HFFc6 (cell line): ENCODE results near the gene SRGAP3. TPM values are rescaled to one million over a fixed set of nuclear protein-coding genes. Genes with fewer than 3 reads are reported as not detected.

Experiments used
- DNase-seq: peaks from one replicate; pipeline ENCODE4 v3.0.0-alpha.2; 2018
- H3K27ac Mint-ChIP-seq: 2 replicates; pipeline ENCODE4 v1.8.0; 2020; ENCODE audit warnings: mild to moderate bottlenecking, mixed read lengths
- H3K27me3 Mint-ChIP-seq: 2 replicates; pipeline ENCODE4 v1.8.0; 2021; ENCODE audit warnings: mild to moderate bottlenecking, moderate library complexity, mixed read lengths; ENCODE audit not compliant: insufficient read depth
- H3K36me3 Mint-ChIP-seq: 2 replicates; pipeline ENCODE4 v1.8.0; 2021; ENCODE audit warnings: low read depth, mixed read lengths
- H3K4me1 Mint-ChIP-seq: 2 replicates; pipeline ENCODE4 v1.8.0; 2020; ENCODE audit warnings: low read depth, mixed read lengths
- H3K4me3 Mint-ChIP-seq: 2 replicates; pipeline ENCODE4 v1.8.0; 2020; ENCODE audit warnings: mild to moderate bottlenecking, moderate library complexity, mixed read lengths
- H3K9me3 Mint-ChIP-seq: 2 replicates; pipeline ENCODE4 v1.8.0; 2020; ENCODE audit warnings: mild to moderate bottlenecking, mixed read lengths
- total RNA-seq, 6 experiments: library from RNA; stranded (reverse); fragmentation: NEBNext Ultra II Directional; extraction: Animal tissue kit (Norgen Biotek cat#: 25700); gene quantifications; 2 replicates in 1 of 6; 3 replicates in 5 of 6; pipeline ENCODE4 v1.2.3, GENCODE V29; 2021
- TF ChIP-seq, protein P1 (sequence below): fragments of 200-600 bp; sonication (generic); IDR thresholded peaks from 2 replicates; pipeline ENCODE4 v1.5.0; 2021; ENCODE audit warnings: antibody characterized with exemption, mild to moderate bottlenecking

SRGAP3 gene
- total RNA-seq, 6 experiments from 2014 or later: 0.23 to 0.92 (median 0.77) TPM

DNA sequence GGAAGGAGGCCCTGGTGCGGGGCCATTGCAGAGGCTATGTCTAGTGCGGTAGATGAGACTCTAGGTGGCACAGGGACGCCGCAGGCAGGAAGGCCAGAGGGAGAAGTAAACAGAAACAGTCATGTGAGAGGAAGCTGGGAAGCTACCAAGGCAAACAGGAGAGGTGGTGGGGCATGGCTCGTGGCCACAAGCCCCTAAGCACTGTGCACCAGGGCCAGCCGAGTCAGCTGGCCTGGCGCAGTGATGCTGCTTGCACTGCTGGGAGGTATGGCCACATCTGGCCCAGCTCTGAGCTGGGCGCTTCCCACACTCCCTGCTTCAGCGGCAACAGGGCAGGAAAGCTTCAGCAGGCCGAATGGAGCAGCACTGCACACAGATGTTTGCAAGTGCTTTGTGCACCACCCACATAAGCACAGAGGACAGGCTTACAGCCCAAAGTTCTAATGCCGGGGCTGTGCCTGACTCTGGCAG lies 76.6 kb downstream of the SRGAP3 start:
- H3K27ac Mint-ChIP-seq: no peak overlapping the region

DNA sequence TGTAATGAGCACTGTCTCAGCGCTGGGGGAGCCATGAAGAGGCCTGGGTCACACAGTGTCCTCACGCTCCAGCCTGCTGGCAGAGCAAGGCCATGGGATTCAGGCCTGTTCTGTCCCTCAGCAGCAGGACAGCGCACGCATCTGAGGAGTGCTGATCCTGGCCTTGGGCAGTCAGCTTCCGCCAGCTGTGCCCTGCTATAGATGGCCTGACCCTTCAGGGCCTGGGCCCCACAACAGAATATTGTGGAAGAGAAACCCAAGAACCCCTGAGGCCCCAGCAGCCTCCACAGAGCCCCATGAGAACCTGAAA lies 78.6 kb downstream of the SRGAP3 start:
- Mint-ChIP-seq H3K4me3 (no peak overlapping the region), H3K4me1 (peaks cover 17% of the 10 kb centered on the region), H3K36me3 (no peaks in the 10 kb centered on the region), H3K27me3 (peaks cover 30% of the 10 kb centered on the region), H3K27ac (no peak overlapping the region), H3K9me3 (no peaks in the 10 kb centered on the region)
- TF ChIP-seq, protein P1, sequence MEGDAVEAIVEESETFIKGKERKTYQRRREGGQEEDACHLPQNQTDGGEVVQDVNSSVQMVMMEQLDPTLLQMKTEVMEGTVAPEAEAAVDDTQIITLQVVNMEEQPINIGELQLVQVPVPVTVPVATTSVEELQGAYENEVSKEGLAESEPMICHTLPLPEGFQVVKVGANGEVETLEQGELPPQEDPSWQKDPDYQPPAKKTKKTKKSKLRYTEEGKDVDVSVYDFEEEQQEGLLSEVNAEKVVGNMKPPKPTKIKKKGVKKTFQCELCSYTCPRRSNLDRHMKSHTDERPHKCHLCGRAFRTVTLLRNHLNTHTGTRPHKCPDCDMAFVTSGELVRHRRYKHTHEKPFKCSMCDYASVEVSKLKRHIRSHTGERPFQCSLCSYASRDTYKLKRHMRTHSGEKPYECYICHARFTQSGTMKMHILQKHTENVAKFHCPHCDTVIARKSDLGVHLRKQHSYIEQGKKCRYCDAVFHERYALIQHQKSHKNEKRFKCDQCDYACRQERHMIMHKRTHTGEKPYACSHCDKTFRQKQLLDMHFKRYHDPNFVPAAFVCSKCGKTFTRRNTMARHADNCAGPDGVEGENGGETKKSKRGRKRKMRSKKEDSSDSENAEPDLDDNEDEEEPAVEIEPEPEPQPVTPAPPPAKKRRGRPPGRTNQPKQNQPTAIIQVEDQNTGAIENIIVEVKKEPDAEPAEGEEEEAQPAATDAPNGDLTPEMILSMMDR: no peak
- DNase-seq: no peak

More for the DNA sequence above, 76.6 kb downstream of the SRGAP3 start:
- TF ChIP-seq, protein P1: no peak
- no peaks in the 10 kb centered on the region for H3K9me3 Mint-ChIP-seq
- H3K4me3 Mint-ChIP-seq: no peak overlapping the region
- peaks cover 37% of the 10 kb centered on the region for H3K27me3 Mint-ChIP-seq
- H3K36me3 Mint-ChIP-seq: no peaks in the 10 kb centered on the region
- peaks cover 17% of the 10 kb centered on the region for H3K4me1 Mint-ChIP-seq
- no peak for DNase-seq

DNA sequence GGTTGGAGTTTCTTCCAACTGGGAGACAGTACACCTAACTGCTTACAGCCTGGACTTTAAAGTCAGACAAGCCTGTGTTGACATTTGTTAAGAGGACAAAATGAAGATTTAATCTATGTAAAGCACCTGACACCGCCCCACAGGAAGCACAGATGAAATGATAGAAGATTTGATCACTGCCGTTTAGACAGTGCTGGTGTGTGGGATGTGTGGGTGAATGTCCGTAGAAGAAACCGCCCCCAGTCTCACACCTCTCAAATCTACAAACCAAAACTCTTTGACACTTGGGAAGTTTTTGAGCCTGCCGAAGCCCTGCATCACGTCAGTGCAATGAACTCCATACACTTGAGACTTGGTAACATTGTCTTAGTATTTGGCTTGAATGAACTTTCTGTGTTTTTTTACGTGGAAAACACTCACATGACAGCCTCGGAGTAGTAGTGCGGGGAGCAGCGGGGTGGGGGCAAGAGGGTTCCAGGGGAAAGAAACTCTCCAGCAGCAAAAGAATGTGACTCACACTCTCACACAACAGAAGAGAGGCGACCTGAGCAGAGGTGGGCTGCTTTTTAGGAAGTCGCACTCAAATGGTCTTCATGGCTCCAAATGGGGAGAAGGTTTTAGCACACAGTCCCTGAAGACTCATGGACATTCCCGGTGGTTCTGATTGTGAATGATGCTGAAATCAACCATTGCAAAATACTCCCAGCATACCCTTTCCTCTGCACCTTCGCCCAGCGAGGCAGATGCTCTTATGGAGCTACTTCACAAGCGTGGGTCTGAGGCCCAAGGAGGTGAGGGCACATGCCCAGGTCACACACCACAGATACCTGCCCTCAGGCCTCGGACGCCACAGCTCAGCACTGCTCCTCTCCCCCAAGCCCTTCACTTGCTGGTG lies 79.2 kb downstream of the SRGAP3 start:
- TF ChIP-seq, protein P1: no peak
- Mint-ChIP-seq H3K4me1 (peaks cover 12% of the 10 kb centered on the region), H3K4me3 (no peak overlapping the region), H3K27ac (no peak overlapping the region), H3K36me3 (no peaks in the 10 kb centered on the region), H3K27me3 (peaks cover 30% of the 10 kb centered on the region), H3K9me3 (no peaks in the 10 kb centered on the region)
- no peak for DNase-seq

DNA sequence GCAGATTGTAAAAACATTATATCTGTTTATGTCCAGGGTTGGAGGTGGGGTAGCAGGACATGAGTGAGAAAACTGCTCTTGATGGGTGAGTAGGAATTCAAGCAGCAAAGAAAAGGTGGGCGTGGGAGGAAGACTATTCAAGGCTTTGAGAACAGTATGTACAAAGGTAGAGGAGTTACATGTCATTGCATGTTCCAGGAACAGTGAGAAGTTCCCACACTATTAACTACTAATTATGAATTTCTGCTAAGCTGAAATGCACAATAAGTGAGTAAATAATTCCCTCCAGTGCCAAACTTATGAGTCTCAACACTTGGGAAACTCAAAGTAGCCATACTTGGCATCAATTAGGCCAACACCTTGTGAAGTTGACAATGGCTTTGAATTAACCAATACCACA lies 80.1 kb downstream of the SRGAP3 start:
- TF ChIP-seq, protein P1: no peak
- no peaks in the 10 kb centered on the region for H3K9me3 Mint-ChIP-seq
- H3K27me3 Mint-ChIP-seq: peaks cover 25% of the 10 kb centered on the region
- H3K27ac Mint-ChIP-seq: no peak overlapping the region
- peaks cover 7% of the 10 kb centered on the region; the same call in 1 of the 2 replicates for H3K4me1 Mint-ChIP-seq
- H3K4me3 Mint-ChIP-seq: no peak overlapping the region
- H3K36me3 Mint-ChIP-seq: no peaks in the 10 kb centered on the region
- no peak for DNase-seq

DNA sequence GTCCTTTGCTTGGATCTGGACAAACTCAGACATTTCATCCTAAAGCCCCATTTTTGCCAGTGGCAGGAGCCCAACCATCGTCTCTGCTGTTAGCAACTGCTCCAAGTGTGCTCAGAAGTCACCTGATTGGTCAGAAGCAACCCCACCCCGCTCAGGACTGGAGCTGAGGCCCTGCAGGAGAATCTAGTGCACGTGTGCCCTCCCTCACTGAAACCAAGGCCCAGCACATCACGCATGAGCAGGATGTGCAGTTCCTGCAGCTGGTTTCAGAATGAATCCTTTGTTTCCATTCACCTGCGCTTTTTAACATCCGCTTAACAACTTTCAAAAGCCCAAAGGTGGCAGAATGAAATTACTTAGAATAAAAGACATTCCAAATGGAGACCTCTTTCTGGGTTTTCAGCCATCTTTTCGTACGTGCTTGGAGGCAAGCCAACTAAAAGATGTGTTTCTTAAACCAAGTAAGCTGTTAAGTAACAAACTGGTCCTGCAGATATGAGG lies 81.2 kb downstream of the SRGAP3 start:
- TF ChIP-seq, protein P1: no peak
- peaks cover 7% of the 10 kb centered on the region; the same call in 1 of the 2 replicates for H3K4me1 Mint-ChIP-seq
- no peak for DNase-seq
- no peak overlapping the region for H3K4me3 Mint-ChIP-seq
- no peak overlapping the region for H3K27ac Mint-ChIP-seq
- H3K36me3 Mint-ChIP-seq: no peaks in the 10 kb centered on the region
- peaks cover 17% of the 10 kb centered on the region for H3K27me3 Mint-ChIP-seq
- no peaks in the 10 kb centered on the region for H3K9me3 Mint-ChIP-seq
